Activated CD8-positive, alpha-beta memory T cell treated with anti-CD3 and anti-CD28 coated beads, Interleukin-2, amount 10 ng/mL, durations not matched to agents 7 days and 5 days (primary cell): ENCODE data around the gene CDC42BPA. TPM values are rescaled to one million over a fixed set of nuclear protein-coding genes. Genes with fewer than 3 reads are reported as not detected.
"Not testable (repeated sequence)": the region's sequence is repeated elsewhere in the genome, so short reads cannot be mapped to it uniquely, and the experiment has no call there.

Experiments
- ATAC-seq: fragments of 150-1000 bp; cut with Tn5 transposase; one replicate; pipeline ENCODE4 v1.10.0; 2021; ENCODE audit warnings: moderate library complexity
- CTCF ChIA-PET: fragments of 350-600 bp; sonication (Branson Sonifier 250); formaldehyde crosslinking; loops from one replicate; lab custom pipeline; 2021; ENCODE audit warnings: antibody characterized with exemption; lab: Charles Lee
- DNase-seq: peaks from one replicate; pipeline ENCODE4 v3.0.0-alpha.2; 2020
- H3K27ac Mint-ChIP-seq: one replicate; pipeline ENCODE4 v1.8.0; 2021; ENCODE audit warnings: mild to moderate bottlenecking, mixed read lengths
- H3K27me3 Mint-ChIP-seq: one replicate; pipeline ENCODE4 v1.8.0; 2021; ENCODE audit warnings: mixed read lengths
- H3K36me3 Mint-ChIP-seq: one replicate; pipeline ENCODE4 v1.8.0; 2021; ENCODE audit warnings: mild to moderate bottlenecking, mixed read lengths
- H3K4me1 Mint-ChIP-seq: one replicate; pipeline ENCODE4 v1.8.0; 2021; ENCODE audit warnings: mixed read lengths
- H3K4me3 Mint-ChIP-seq: one replicate; pipeline ENCODE4 v1.8.0; 2021; ENCODE audit warnings: mild to moderate bottlenecking, moderate library complexity, mixed read lengths
- H3K9me3 Mint-ChIP-seq: one replicate; pipeline ENCODE4 v1.8.0; 2022; ENCODE audit warnings: low read depth, mixed read lengths
- total RNA-seq, 2 experiments: library from RNA; stranded (reverse); gene quantifications; one replicate each; pipeline ENCODE4 v1.2.3, GENCODE V29; 2021

The CDC42BPA gene
- total RNA-seq, 2 experiments from 2014 or later = 1.3 to 2.8 TPM

- Mint-ChIP-seq H3K27me3 (peaks cover 9% of the 10 kb centered on the region), H3K4me3 (no peak overlapping the region), H3K27ac (no peak overlapping the region), H3K4me1 (no peaks in the 10 kb centered on the region), H3K36me3 (no peaks in the 10 kb centered on the region), H3K9me3 (no peaks in the 10 kb centered on the region)
- ATAC-seq (no peak), DNase-seq (no peak)
- CTCF ChIA-PET = no interaction called here
These were observed 279.9 kb downstream of the CDC42BPA start for GRCh38 chr1:227038401-227038800.

- H3K36me3 Mint-ChIP-seq = no peaks in the 10 kb centered on the region
- ATAC-seq (no peak), DNase-seq (no peak)
- no peaks in the 10 kb centered on the region for H3K9me3 Mint-ChIP-seq
- no peak overlapping the region for H3K27ac Mint-ChIP-seq
- H3K4me3 Mint-ChIP-seq = no peak overlapping the region
- no peaks in the 10 kb centered on the region for H3K4me1 Mint-ChIP-seq
- CTCF ChIA-PET = no interaction called here
- peaks cover 7% of the 10 kb centered on the region for H3K27me3 Mint-ChIP-seq
These were observed 281.2 kb downstream of the CDC42BPA start for GRCh38 chr1:227037121-227037520.

- H3K9me3 Mint-ChIP-seq = no peaks in the 10 kb centered on the region
- no peak for ATAC-seq
- H3K4me1 Mint-ChIP-seq = no peaks in the 10 kb centered on the region
- H3K36me3 Mint-ChIP-seq = no peaks in the 10 kb centered on the region
- H3K27ac Mint-ChIP-seq = no peak overlapping the region
- H3K4me3 Mint-ChIP-seq = no peak overlapping the region
- CTCF ChIA-PET = no interaction called here
- H3K27me3 Mint-ChIP-seq = peaks cover 5% of the 10 kb centered on the region
- DNase-seq = no peak
These were observed 283.0 kb downstream of the CDC42BPA start for GRCh38 chr1:227035316-227035715.

DNA sequence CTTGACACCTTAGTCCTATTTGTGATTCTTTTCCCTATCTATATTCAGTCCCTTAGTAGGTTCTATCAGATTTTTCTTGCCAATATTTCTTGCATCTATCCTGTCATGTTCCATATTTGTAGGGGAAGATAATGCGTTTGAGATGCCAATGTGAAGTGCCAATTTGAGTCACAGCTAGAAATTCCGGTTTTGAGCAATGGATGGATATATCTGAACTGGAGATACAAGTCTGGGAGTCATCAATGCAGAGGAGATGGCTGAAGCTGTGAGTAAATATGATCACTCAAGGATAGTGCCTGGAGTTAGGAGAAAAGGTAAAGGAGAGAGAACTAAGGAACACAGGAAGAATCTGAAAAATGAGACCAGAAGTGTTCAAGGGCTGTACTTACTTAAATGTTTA is 284.4 kb downstream of the CDC42BPA start:
- Mint-ChIP-seq H3K27ac (no peak overlapping the region), H3K4me1 (no peaks in the 10 kb centered on the region), H3K4me3 (no peak overlapping the region), H3K27me3 (no peaks in the 10 kb centered on the region), H3K9me3 (no peaks in the 10 kb centered on the region), H3K36me3 (peaks cover 1% of the 10 kb centered on the region)
- DNase-seq (no peak), ATAC-seq (no peak)
- CTCF ChIA-PET = no interaction called here

DNA sequence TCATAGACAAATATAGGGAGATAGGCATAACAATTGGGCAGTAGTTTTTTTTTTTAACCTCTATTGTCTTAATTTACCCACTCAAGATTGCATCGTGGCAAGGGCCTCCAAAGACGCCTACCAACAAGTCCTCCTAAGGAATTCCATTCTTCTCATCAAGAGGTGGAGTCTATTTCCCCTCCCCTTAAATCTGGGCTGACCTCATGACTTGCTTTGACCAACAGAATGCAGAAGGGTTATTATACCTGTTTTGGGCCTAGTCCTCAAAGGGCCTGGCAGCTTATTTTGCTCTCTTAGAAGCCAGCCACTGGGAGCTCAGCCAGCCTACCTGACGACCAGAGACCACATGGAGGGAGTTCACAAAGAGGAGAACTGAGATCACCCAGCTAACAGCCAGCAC is 285.9 kb downstream of the CDC42BPA start:
- Mint-ChIP-seq H3K4me1 (no peaks in the 10 kb centered on the region), H3K27ac (no peak overlapping the region), H3K36me3 (peaks cover 1% of the 10 kb centered on the region), H3K27me3 (no peaks in the 10 kb centered on the region), H3K9me3 (no peaks in the 10 kb centered on the region), H3K4me3 (no peak overlapping the region)
- CTCF ChIA-PET = no interaction called here
- DNase-seq = no peak
- ATAC-seq = no peak

GRCh38 chr1:227016990-227017389 is 301.3 kb downstream of the CDC42BPA start:
- DNase-seq (no peak), ATAC-seq (no peak)
- Mint-ChIP-seq H3K27me3 (peaks cover 3% of the 10 kb centered on the region), H3K27ac (no peak overlapping the region), H3K9me3 (no peaks in the 10 kb centered on the region), H3K4me1 (no peaks in the 10 kb centered on the region), H3K4me3 (no peak overlapping the region), H3K36me3 (no peaks in the 10 kb centered on the region)
- CTCF ChIA-PET = no interaction called here

DNA sequence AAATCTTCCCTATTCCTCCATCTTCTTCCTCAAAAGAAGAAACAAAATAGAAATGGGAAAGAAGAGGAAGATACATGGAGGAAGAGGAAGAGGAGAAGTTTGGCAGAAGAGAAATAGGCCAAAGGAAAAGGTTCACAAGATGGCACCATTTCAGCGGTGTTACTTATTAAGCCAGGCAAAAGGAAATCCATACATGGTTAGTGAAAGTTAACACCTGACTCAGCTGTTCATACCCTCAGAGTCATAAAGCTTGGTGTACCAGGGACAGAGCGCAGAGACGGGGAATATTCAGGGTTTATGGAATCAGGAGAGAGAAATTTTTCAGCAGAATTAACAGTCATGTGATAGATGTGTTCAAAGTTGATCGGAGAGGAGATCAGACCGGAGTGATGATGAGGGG is 307.6 kb downstream of the CDC42BPA start:
- CTCF ChIA-PET = no interaction called here
- ATAC-seq (no peak), DNase-seq (no peak)
- H3K4me1 Mint-ChIP-seq = no peaks in the 10 kb centered on the region
- no peak overlapping the region for H3K27ac Mint-ChIP-seq
- no peak overlapping the region for H3K4me3 Mint-ChIP-seq
- no peaks in the 10 kb centered on the region for H3K36me3 Mint-ChIP-seq
- H3K27me3 Mint-ChIP-seq = peaks cover 10% of the 10 kb centered on the region
- H3K9me3 Mint-ChIP-seq = no peaks in the 10 kb centered on the region

- H3K4me1 Mint-ChIP-seq = no peaks in the 10 kb centered on the region
- no peaks in the 10 kb centered on the region for H3K36me3 Mint-ChIP-seq
- H3K4me3 Mint-ChIP-seq = no peak overlapping the region
- no peak overlapping the region for H3K27ac Mint-ChIP-seq
- H3K9me3 Mint-ChIP-seq = no peaks in the 10 kb centered on the region
- CTCF ChIA-PET = no interaction called here
- peaks cover 10% of the 10 kb centered on the region for H3K27me3 Mint-ChIP-seq
- DNase-seq (no peak), ATAC-seq (no peak)
These were observed 308.4 kb downstream of the CDC42BPA start for GRCh38 chr1:227009937-227010336.

GRCh38 chr1:227006226-227006796 is 312.0 kb downstream of the CDC42BPA start:
- CTCF ChIA-PET = no interaction called here
- Mint-ChIP-seq H3K27me3 (peaks cover 4% of the 10 kb centered on the region), H3K9me3 (no peaks in the 10 kb centered on the region), H3K4me1 (no peaks in the 10 kb centered on the region), H3K36me3 (no peaks in the 10 kb centered on the region), H3K27ac (no peak overlapping the region), H3K4me3 (no peak overlapping the region)
- ATAC-seq (no peak), DNase-seq (no peak)

- H3K27me3 Mint-ChIP-seq = no peaks in the 10 kb centered on the region
- DNase-seq (no peak), ATAC-seq (no peak)
- H3K4me1 Mint-ChIP-seq = no peaks in the 10 kb centered on the region
- CTCF ChIA-PET = no interaction called here
- no peak overlapping the region for H3K4me3 Mint-ChIP-seq
- no peaks in the 10 kb centered on the region for H3K36me3 Mint-ChIP-seq
- no peaks in the 10 kb centered on the region for H3K9me3 Mint-ChIP-seq
- no peak overlapping the region for H3K27ac Mint-ChIP-seq
These were observed 313.5 kb downstream of the CDC42BPA start for GRCh38 chr1:227004796-227005195.

- no peaks in the 10 kb centered on the region for H3K27me3 Mint-ChIP-seq
- H3K4me3 Mint-ChIP-seq = no peak overlapping the region
- ATAC-seq = no peak
- CTCF ChIA-PET = no interaction called here
- no peak for DNase-seq
- H3K36me3 Mint-ChIP-seq = peaks cover 2% of the 10 kb centered on the region
- no peaks in the 10 kb centered on the region for H3K4me1 Mint-ChIP-seq
- H3K27ac Mint-ChIP-seq = no peak overlapping the region
- H3K9me3 Mint-ChIP-seq = no peaks in the 10 kb centered on the region
These were observed 315.1 kb downstream of the CDC42BPA start for GRCh38 chr1:227003165-227003564.

GRCh38 chr1:227002531-227003049 is 315.7 kb downstream of the CDC42BPA start:
- Mint-ChIP-seq H3K27ac (no peak overlapping the region), H3K4me1 (no peaks in the 10 kb centered on the region), H3K36me3 (peaks cover 2% of the 10 kb centered on the region), H3K4me3 (no peak overlapping the region), H3K27me3 (no peaks in the 10 kb centered on the region), H3K9me3 (no peaks in the 10 kb centered on the region)
- CTCF ChIA-PET = no interaction called here
- ATAC-seq = no peak
- DNase-seq = no peak

GRCh38 chr1:226999579-226999978 is 318.7 kb downstream of the CDC42BPA start:
- CTCF ChIA-PET, H3K27me3 Mint-ChIP-seq, H3K27ac Mint-ChIP-seq, H3K36me3 Mint-ChIP-seq, ATAC-seq, DNase-seq, H3K9me3 Mint-ChIP-seq, H3K4me3 Mint-ChIP-seq: not testable (repeated sequence)
- peaks cover 19% of the 10 kb centered on the region for H3K4me1 Mint-ChIP-seq

DNA sequence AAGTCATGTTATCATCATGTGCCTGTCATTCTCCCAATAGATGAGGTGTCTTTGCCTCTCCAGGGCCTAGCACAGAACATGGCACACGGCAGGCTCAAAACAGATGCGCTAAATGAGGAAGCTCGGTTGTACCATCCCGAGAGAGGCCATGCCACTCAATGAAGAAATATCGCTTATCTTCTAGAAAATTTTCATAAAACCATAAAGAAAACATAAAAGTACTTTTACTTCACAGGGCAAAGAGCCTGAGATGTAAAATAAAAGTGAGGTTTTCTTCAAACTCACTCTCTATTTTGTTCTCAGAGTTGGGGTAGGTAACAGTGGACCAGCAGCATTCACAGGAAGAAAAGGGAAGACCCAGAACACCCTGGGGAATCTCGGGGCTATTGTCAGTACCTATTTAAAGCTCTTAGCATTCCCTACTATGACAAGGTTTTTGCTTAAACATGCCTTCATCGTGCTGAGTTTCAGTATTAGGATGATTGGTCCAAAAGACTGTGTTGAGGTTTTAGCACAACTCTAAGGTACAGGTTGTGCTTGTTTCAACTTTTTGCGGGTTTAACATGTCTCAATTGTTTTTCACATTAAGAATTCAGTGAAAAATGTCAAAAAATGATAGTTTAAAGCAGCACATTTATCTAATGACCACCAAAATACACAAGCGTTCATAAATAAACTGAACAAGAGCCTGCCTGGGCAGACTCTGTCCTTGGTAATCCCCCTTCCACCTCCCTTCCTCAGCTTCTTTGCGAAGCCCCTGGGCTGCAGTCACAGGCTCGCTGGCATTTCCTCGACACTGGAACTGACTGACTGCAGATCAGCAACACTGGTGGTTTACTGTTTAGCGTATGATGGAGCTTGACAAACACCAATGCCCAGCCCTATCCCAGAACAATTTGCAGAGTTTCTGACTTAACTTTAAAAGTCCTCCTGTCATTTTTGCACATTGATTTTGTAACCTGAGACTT is 322.6 kb downstream of the CDC42BPA start:
- Mint-ChIP-seq H3K4me1 (peaks cover 23% of the 10 kb centered on the region), H3K4me3 (no peak overlapping the region), H3K27ac (peak overlapping the region; percentile 50), H3K9me3 (no peaks in the 10 kb centered on the region), H3K36me3 (peaks cover 2% of the 10 kb centered on the region), H3K27me3 (no peaks in the 10 kb centered on the region)
- DNase-seq (peak; percentile 40), ATAC-seq (peak; percentile 78)
- CTCF ChIA-PET = no interaction called here
